ENCODE measurements around the gene EVA1A. TPM values are rescaled to one million over a fixed set of nuclear protein-coding genes. Genes with fewer than 3 reads are reported as not detected.

Gene EVA1A
- total and polyA plus RNA-seq, 4 donors = 45.7 to 206 (median 100) TPM

- TF ChIP-seq EGR1 (IDR thresholded peaks at IDR 0.05; ENCODE audit: low read depth in 2 of 2) = no peak
- no peak for TF ChIP-seq HNF4A (conservative IDR thresholded peaks at IDR 0.05)
- TF ChIP-seq SP1 (IDR thresholded peaks at IDR 0.05) = no peak
- no peak for TF ChIP-seq TAF1 (conservative IDR thresholded peaks at IDR 0.05)
- no peak for TF ChIP-seq NR2F2 (IDR thresholded peaks at IDR 0.05)
- TF ChIP-seq ZBTB33 (IDR thresholded peaks at IDR 0.05) = no peak
- TF ChIP-seq HNF4G (IDR thresholded peaks at IDR 0.05) = no peak
- TF ChIP-seq RAD21 (IDR thresholded peaks at IDR 0.05) = no peak
Observed at GRCh38 chr2:75505012-75505411, 55.7 kb downstream of the EVA1A start (continued).

- DNase-seq (ENCODE audit: low spot score) = no peak
- Histone ChIP-seq H3K4me3 (ENCODE audit: low read depth in 1 of 3, low read length in 3 of 3) (no peak overlapping the region), H3K36me3 (ENCODE audit: control insufficient read depth in 4 of 4, insufficient read depth in 3 of 4, low read depth in 1 of 4, low read length in 3 of 4) (peaks cover 0 to 24% (median 11%) of the 10 kb centered on the region in 4 donors), H3K9ac (ENCODE audit: low read depth in 1 of 2, low read length in 2 of 2) (no peak overlapping the region), H3K27ac (ENCODE audit: low read depth in 1 of 2, low read length in 2 of 2) (no peak overlapping the region), H3K4me1 (ENCODE audit: control insufficient read depth in 4 of 4, insufficient read depth in 4 of 4, low read length in 3 of 4) (peaks cover 0 to 18% (median 15%) of the 10 kb centered on the region in 4 donors), H3K27me3 (ENCODE audit: control insufficient read depth in 4 of 4, insufficient read depth in 4 of 4, low read length in 3 of 4) (no peaks in the 10 kb centered on the region), H3K9me3 (ENCODE audit: control insufficient read depth in 4 of 4, low read length in 3 of 4) (no peaks in the 10 kb centered on the region)
- TF ChIP-seq FOXA2 (IDR thresholded peaks at IDR 0.05) = no peak
- TF ChIP-seq NR2F2 (IDR thresholded peaks at IDR 0.05) = peak; percentile 14
- no peak for TF ChIP-seq ATF3 (IDR thresholded peaks at IDR 0.05)
- TF ChIP-seq EGR1 (IDR thresholded peaks at IDR 0.05; ENCODE audit: low read depth in 2 of 2) = no peak
- TF ChIP-seq, protein P1, sequence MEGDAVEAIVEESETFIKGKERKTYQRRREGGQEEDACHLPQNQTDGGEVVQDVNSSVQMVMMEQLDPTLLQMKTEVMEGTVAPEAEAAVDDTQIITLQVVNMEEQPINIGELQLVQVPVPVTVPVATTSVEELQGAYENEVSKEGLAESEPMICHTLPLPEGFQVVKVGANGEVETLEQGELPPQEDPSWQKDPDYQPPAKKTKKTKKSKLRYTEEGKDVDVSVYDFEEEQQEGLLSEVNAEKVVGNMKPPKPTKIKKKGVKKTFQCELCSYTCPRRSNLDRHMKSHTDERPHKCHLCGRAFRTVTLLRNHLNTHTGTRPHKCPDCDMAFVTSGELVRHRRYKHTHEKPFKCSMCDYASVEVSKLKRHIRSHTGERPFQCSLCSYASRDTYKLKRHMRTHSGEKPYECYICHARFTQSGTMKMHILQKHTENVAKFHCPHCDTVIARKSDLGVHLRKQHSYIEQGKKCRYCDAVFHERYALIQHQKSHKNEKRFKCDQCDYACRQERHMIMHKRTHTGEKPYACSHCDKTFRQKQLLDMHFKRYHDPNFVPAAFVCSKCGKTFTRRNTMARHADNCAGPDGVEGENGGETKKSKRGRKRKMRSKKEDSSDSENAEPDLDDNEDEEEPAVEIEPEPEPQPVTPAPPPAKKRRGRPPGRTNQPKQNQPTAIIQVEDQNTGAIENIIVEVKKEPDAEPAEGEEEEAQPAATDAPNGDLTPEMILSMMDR (IDR thresholded peaks at IDR 0.05; ENCODE audit: low read depth, low read length, missing input control) = no peak
- TF ChIP-seq ZBTB33 (IDR thresholded peaks at IDR 0.05) = no peak
- 67% methylated on average over 2 of the region's 2 CpGs for WGBS
Observed at GRCh38 chr2:75503048-75503607, 57.6 kb downstream of the EVA1A start.

DNA sequence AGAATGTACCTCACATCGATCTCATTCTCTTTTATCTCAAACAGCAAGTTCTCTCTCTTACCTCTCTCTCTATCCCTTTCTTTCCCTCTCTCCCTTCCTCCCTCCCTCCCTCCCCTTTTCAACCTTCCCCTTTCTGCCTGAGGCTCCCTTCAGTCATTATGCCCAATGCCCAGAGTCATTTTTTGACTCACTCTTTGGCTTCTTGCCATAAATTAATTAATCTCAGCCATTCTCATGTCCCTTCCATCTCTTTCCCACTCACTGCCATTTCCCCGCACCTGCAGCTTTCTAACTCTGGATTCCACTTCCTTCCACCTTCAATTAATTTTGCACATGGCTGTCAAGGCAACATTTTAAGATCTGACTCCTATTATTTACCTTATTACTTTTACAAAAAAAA is 60.1 kb downstream of the EVA1A start:
- TF ChIP-seq JUND (IDR thresholded peaks at IDR 0.05) (no peak), FOXA1 (IDR thresholded peaks at IDR 0.05) (no peak), SP1 (IDR thresholded peaks at IDR 0.05) (no peak), REST (IDR thresholded peaks at IDR 0.05) (no peak), ZBTB33 (IDR thresholded peaks at IDR 0.05) (no peak)
- TF ChIP-seq, protein P2, sequence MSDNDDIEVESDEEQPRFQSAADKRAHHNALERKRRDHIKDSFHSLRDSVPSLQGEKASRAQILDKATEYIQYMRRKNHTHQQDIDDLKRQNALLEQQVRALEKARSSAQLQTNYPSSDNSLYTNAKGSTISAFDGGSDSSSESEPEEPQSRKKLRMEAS (IDR thresholded peaks at IDR 0.05) = no peak
- no peak for DNase-seq (ENCODE audit: low spot score)
- H3K27ac ChIP-seq (ENCODE audit: low read depth in 1 of 2, low read length in 2 of 2) = no peak overlapping the region
- WGBS = 97% methylated on average over 2 of the region's 2 CpGs
- H3K4me3 ChIP-seq (ENCODE audit: low read depth in 1 of 3, low read length in 3 of 3) = no peak overlapping the region
- no peaks in the 10 kb centered on the region for H3K9me3 ChIP-seq (ENCODE audit: control insufficient read depth in 4 of 4, low read length in 3 of 4)
- H3K4me1 ChIP-seq (ENCODE audit: control insufficient read depth in 4 of 4, insufficient read depth in 4 of 4, low read length in 3 of 4) = peaks cover 0 to 20% (median 14%) of the 10 kb centered on the region in 4 donors
- H3K27me3 ChIP-seq (ENCODE audit: control insufficient read depth in 4 of 4, insufficient read depth in 4 of 4, low read length in 3 of 4) = no peaks in the 10 kb centered on the region
- no peak overlapping the region for H3K9ac ChIP-seq (ENCODE audit: low read depth in 1 of 2, low read length in 2 of 2)
- peaks cover 0 to 18% (median 6%) of the 10 kb centered on the region in 4 donors for H3K36me3 ChIP-seq (ENCODE audit: control insufficient read depth in 4 of 4, insufficient read depth in 3 of 4, low read depth in 1 of 4, low read length in 3 of 4)
